Measurements from ENCODE around the gene VAV3. TPM values are rescaled to one million over a fixed set of nuclear protein-coding genes. Genes with fewer than 3 reads are reported as not detected.

VAV3 gene
- total RNA-seq, 4 donors from 2014 or later: 2.2 to 20.4 (median 4.0) TPM

DNA sequence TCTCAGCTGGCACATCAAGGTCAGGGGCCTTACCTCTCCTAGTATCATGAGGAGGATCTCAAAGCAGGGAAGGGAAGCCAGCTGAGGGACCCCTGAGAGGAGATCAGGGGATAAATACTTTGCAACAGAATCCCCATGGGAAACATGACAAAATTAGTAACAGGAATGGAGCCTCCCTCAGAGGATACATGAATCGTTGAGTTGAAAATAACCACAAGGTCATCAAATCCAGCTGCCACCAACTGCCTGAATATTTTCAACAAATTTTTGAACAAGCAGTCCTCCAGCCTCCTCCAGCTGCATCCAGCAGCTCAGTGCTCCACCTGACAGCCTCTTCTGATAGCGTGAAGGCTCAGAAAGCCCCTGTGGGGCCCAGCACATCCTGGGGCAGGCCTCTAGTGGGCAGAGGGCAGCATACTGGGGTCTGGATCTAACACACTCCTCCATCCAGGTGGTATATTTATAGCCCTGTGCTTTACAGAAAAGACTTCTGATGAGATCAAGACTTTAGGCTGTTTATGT lies 419.9 kb downstream of the VAV3 start:
- 62 to 67% methylated on average over 2 of the region's 2 CpGs for WGBS, 2 donors

DNA sequence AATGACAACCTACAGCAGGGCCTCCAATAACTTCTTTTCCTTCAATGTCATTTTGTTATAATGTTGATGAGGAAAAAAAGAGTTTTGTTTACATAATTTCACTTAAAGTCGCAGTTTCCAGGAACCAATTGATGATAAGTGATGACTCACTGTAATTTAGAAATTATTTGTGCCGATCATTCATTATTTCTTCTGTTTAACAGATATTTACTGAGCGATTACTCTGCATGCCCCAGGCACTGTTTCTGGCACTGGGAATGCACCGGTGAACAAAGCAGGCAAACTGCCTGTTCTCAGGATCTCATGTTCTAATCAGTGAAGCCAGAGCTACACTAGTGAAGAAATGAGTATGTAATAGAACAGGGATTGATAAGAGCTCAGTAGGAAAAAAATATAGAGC lies 420.7 kb downstream of the VAV3 start:
- no peak overlapping the region for H3K27ac ChIP-seq
- no peak for DNase-seq (ENCODE audit: low spot score in 2 of 2)
- no peaks in the 10 kb centered on the region for H3K27me3 ChIP-seq
- H3K9me3 ChIP-seq: no peaks in the 10 kb centered on the region
- 83 to 88% methylated on average over 4 of the region's 4 CpGs for WGBS, 2 donors
- H3K4me3 ChIP-seq: no peak overlapping the region
- H3K36me3 ChIP-seq: no peaks in the 10 kb centered on the region
- TF ChIP-seq EP300 (IDR thresholded peaks at IDR 0.05): no peak
- no peak for TF ChIP-seq POLR2A (IDR thresholded peaks at IDR 0.05)
- no peak for TF ChIP-seq CTCF (IDR thresholded peaks at IDR 0.05)
- H3K4me1 ChIP-seq: no peaks in the 10 kb centered on the region

More for the DNA sequence above, 419.9 kb downstream of the VAV3 start:
- Histone ChIP-seq H3K9me3 (no peaks in the 10 kb centered on the region), H3K4me3 (no peak overlapping the region), H3K36me3 (no peaks in the 10 kb centered on the region), H3K27ac (no peak overlapping the region), H3K4me1 (no peaks in the 10 kb centered on the region), H3K27me3 (no peaks in the 10 kb centered on the region)
- no peak for DNase-seq (ENCODE audit: low spot score in 2 of 2)
- TF ChIP-seq CTCF (IDR thresholded peaks at IDR 0.05): no peak
- TF ChIP-seq POLR2A (IDR thresholded peaks at IDR 0.05): no peak
- no peak for TF ChIP-seq EP300 (IDR thresholded peaks at IDR 0.05)

DNA sequence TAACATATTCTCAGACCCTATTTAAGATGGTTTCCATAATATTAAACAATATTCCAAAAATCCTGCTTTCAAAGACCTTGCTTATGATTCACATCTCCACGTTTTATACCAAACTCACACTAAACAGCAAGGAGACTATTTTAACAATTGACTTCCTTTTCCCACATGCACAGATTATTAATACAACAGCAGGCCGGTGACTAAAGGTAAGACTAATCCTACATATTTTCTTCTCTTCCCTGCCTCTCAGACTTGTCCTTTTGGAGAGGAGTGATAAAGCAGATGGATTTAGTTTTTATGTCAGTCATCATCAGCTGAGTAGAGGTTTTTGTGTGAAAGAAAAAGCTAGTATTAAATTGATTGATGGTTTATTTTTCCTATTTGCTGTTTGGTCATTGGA lies 423.6 kb downstream of the VAV3 start:
- Histone ChIP-seq H3K36me3 (no peaks in the 10 kb centered on the region), H3K27me3 (no peaks in the 10 kb centered on the region), H3K4me3 (no peak overlapping the region), H3K4me1 (no peaks in the 10 kb centered on the region), H3K9me3 (no peaks in the 10 kb centered on the region), H3K27ac (no peak overlapping the region)
- WGBS, 2 donors: 52 to 61% methylated on average over 2 of the region's 2 CpGs
- TF ChIP-seq CTCF (IDR thresholded peaks at IDR 0.05) (no peak), POLR2A (IDR thresholded peaks at IDR 0.05) (no peak), EP300 (IDR thresholded peaks at IDR 0.05) (no peak)
- no peak for DNase-seq (ENCODE audit: low spot score in 2 of 2)

- Histone ChIP-seq H3K9me3 (no peaks in the 10 kb centered on the region), H3K36me3 (no peaks in the 10 kb centered on the region), H3K4me1 (no peaks in the 10 kb centered on the region), H3K27me3 (no peaks in the 10 kb centered on the region), H3K27ac (no peak overlapping the region), H3K4me3 (no peak overlapping the region)
- no peak for DNase-seq (ENCODE audit: low spot score in 2 of 2)
- TF ChIP-seq CTCF (IDR thresholded peaks at IDR 0.05): no peak
- TF ChIP-seq EP300 (IDR thresholded peaks at IDR 0.05): no peak
- no peak for TF ChIP-seq POLR2A (IDR thresholded peaks at IDR 0.05)
- WGBS, 2 donors: 88 to 91% methylated on average over 5 of the region's 5 CpGs
Measured at GRCh38 chr1:107538502-107538901, 426.5 kb downstream of the VAV3 start.

GRCh38 chr1:107536266-107536665 lies 428.7 kb downstream of the VAV3 start:
- H3K9me3 ChIP-seq: no peaks in the 10 kb centered on the region
- H3K27me3 ChIP-seq: no peaks in the 10 kb centered on the region
- no peak for TF ChIP-seq EP300 (IDR thresholded peaks at IDR 0.05)
- TF ChIP-seq POLR2A (IDR thresholded peaks at IDR 0.05): no peak
- TF ChIP-seq CTCF (IDR thresholded peaks at IDR 0.05): no peak
- no peak overlapping the region for H3K4me3 ChIP-seq
- DNase-seq (ENCODE audit: low spot score in 2 of 2): no peak
- H3K36me3 ChIP-seq: no peaks in the 10 kb centered on the region
- 33 to 41% methylated on average over 3 of the region's 3 CpGs for WGBS, 2 donors
- no peaks in the 10 kb centered on the region for H3K4me1 ChIP-seq
- no peak overlapping the region for H3K27ac ChIP-seq
